MCF 10A (cell line): ENCODE results near the gene ZMYND15. TPM values are rescaled to one million over a fixed set of nuclear protein-coding genes. Genes with fewer than 3 reads are reported as not detected.
A peak's percentile ranks its signal among the peaks of the same experiment; 100 is the strongest.

Experiments
- BruUV-seq: library from RNA; stranded (reverse); fragments of 400-500 nt; replicated peaks from 2 replicates; lab custom pipeline; 2021; lab: Mats Ljungman, UMichigan
- CTCF ChIA-PET: fragments of 300-600 bp; sonication (Branson Sonifier 250); formaldehyde crosslinking; extraction: SDS; loops from one replicate; lab custom pipeline; 2021; ENCODE audit warnings: antibody characterized with exemption, inconsistent platforms; lab: Yijun Ruan, JAX
- POLR2A ChIA-PET: fragments of 300-600, 350-650 bp; sonication (Branson Sonifier 250); formaldehyde crosslinking; extraction: SDS; loops from one replicate; lab custom pipeline; 2020; ENCODE audit warnings: antibody characterized with exemption, inconsistent platforms; lab: Yijun Ruan, JAX
- DNase-seq: peaks from one replicate; pipeline ENCODE4 v3.0.0-alpha.2; 2018; ENCODE audit not compliant: unreplicated experiment
- H3K27ac Mint-ChIP-seq: one replicate; pipeline ENCODE4 v1.8.0; 2022; ENCODE audit warnings: mild to moderate bottlenecking, low read depth, mixed read lengths; ENCODE audit not compliant: unreplicated experiment
- H3K27me3 Mint-ChIP-seq: one replicate; pipeline ENCODE4 v1.8.0; 2022; ENCODE audit warnings: mixed read lengths; ENCODE audit not compliant: insufficient read depth, unreplicated experiment
- H3K36me3 Mint-ChIP-seq: one replicate; pipeline ENCODE4 v1.8.0; 2022; ENCODE audit warnings: mild to moderate bottlenecking, moderate library complexity, mixed read lengths; ENCODE audit not compliant: insufficient read depth, unreplicated experiment
- H3K4me1 Mint-ChIP-seq: one replicate; pipeline ENCODE4 v1.8.0; 2022; ENCODE audit warnings: mixed read lengths; ENCODE audit not compliant: insufficient read depth, unreplicated experiment
- H3K4me3 Mint-ChIP-seq: one replicate; pipeline ENCODE4 v1.8.0; 2022; ENCODE audit warnings: mild to moderate bottlenecking, moderate library complexity, mixed read lengths; ENCODE audit not compliant: unreplicated experiment
- H3K9me3 Mint-ChIP-seq: one replicate; pipeline ENCODE4 v1.8.0; 2022; ENCODE audit warnings: mixed read lengths; ENCODE audit not compliant: unreplicated experiment
- CTCF ChIP-seq: fragments of 200-600 bp; IDR thresholded peaks from one replicate; pipeline ENCODE4 v1.8.0; 2022; ENCODE audit warnings: antibody characterized with exemption, mild to moderate bottlenecking; ENCODE audit not compliant: unreplicated experiment
- intact Hi-C: fragments of 100-400 bp; cut with micrococcal nuclease; formaldehyde crosslinking; loops from 2 replicates; pipeline ENCODE4 v1.14.1; 2022
- total RNA-seq: library from RNA; stranded (reverse); gene quantifications from 2 replicates; pipeline ENCODE4 v1.2.3, GENCODE V29; 2022

Gene ZMYND15
- total RNA-seq, 1 experiment from 2014 or later = 1.8 TPM

- POLR2A ChIA-PET = interaction anchor here (0.6 kb wide), 1 partner anchor 33 kb away, joined by 3 read pairs; no protein-coding TSS in a partner anchor
- intact Hi-C loops = no loop called here
- CTCF ChIA-PET = interaction anchor here (0.6 to 1.3 kb wide), 4 partner anchors 19 to 180 kb away, joined by 3 to 4 read pairs (median 3); partner anchors contain the start of gene CHRNE
- Mint-ChIP-seq H3K4me3 (no peak overlapping the region), H3K27me3 (no peaks in the 10 kb centered on the region), H3K36me3 (no peaks in the 10 kb centered on the region), H3K27ac (peak overlapping the region; percentile 49), H3K9me3 (no peaks in the 10 kb centered on the region), H3K4me1 (peaks cover 14% of the 10 kb centered on the region)
- no peak for TF ChIP-seq CTCF
- BruUV-seq = no TSS peak
- no peak for DNase-seq
Observed at GRCh38 chr17:4722678-4723240, 16.9 kb upstream of the ZMYND15 start.

- H3K4me1 Mint-ChIP-seq = peaks cover 14% of the 10 kb centered on the region
- H3K4me3 Mint-ChIP-seq = no peak overlapping the region
- ChIA-PET POLR2A (no interaction called here), CTCF (no interaction called here)
- BruUV-seq = no TSS peak
- no peak overlapping the region for H3K27ac Mint-ChIP-seq
- TF ChIP-seq CTCF = no peak
- DNase-seq = no peak
- H3K9me3 Mint-ChIP-seq = no peaks in the 10 kb centered on the region
- no peaks in the 10 kb centered on the region for H3K27me3 Mint-ChIP-seq
- no peaks in the 10 kb centered on the region for H3K36me3 Mint-ChIP-seq
- intact Hi-C loops = no loop called here
Observed at GRCh38 chr17:4724650-4725049, 15.0 kb upstream of the ZMYND15 start.

GRCh38 chr17:4725646-4726310, 13.9 kb upstream of the ZMYND15 start:
- TF ChIP-seq CTCF = no peak
- H3K9me3 Mint-ChIP-seq = no peaks in the 10 kb centered on the region
- CTCF ChIA-PET = interaction anchor here (0.7 to 0.8 kb wide), 2 partner anchors 14 to 325 kb away, joined by 3 to 4 read pairs; no protein-coding TSS in a partner anchor
- no peak overlapping the region for H3K4me3 Mint-ChIP-seq
- no peak for DNase-seq
- H3K4me1 Mint-ChIP-seq = peaks cover 19% of the 10 kb centered on the region
- intact Hi-C loops = no loop called here
- POLR2A ChIA-PET = interaction anchor here (0.7 kb wide), 1 partner anchor 151 kb away, joined by 3 read pairs; no protein-coding TSS in a partner anchor
- BruUV-seq = no TSS peak
- H3K27ac Mint-ChIP-seq = no peak overlapping the region
- no peaks in the 10 kb centered on the region for H3K36me3 Mint-ChIP-seq
- no peaks in the 10 kb centered on the region for H3K27me3 Mint-ChIP-seq

- no peak for DNase-seq
- intact Hi-C loops = no loop called here
- no peaks in the 10 kb centered on the region for H3K27me3 Mint-ChIP-seq
Observed at GRCh38 chr17:4728124-4728523, 11.5 kb upstream of the ZMYND15 start.

More at GRCh38 chr17:4728124-4728523, 11.5 kb upstream of the ZMYND15 start:
- POLR2A ChIA-PET = interaction anchor here (0.6 to 1.0 kb wide), 3 partner anchors 16 to 25 kb away, joined by 3 to 4 read pairs (median 3); partner anchors contain the start of gene ARRB2
- no TSS peak for BruUV-seq
- CTCF ChIA-PET = no interaction called here
- no peak overlapping the region for H3K27ac Mint-ChIP-seq
- no peak overlapping the region for H3K4me3 Mint-ChIP-seq
- H3K4me1 Mint-ChIP-seq = peaks cover 6% of the 10 kb centered on the region
- H3K9me3 Mint-ChIP-seq = no peaks in the 10 kb centered on the region
- no peak for TF ChIP-seq CTCF
- H3K36me3 Mint-ChIP-seq = peaks cover 15% of the 10 kb centered on the region
